ENCODE results near the gene CHCHD10. TPM values are rescaled to one million over a fixed set of nuclear protein-coding genes. Genes with fewer than 3 reads are reported as not detected.

CHCHD10 gene
- total RNA-seq, 1 donor from 2014 or later: 12.0 TPM

DNA sequence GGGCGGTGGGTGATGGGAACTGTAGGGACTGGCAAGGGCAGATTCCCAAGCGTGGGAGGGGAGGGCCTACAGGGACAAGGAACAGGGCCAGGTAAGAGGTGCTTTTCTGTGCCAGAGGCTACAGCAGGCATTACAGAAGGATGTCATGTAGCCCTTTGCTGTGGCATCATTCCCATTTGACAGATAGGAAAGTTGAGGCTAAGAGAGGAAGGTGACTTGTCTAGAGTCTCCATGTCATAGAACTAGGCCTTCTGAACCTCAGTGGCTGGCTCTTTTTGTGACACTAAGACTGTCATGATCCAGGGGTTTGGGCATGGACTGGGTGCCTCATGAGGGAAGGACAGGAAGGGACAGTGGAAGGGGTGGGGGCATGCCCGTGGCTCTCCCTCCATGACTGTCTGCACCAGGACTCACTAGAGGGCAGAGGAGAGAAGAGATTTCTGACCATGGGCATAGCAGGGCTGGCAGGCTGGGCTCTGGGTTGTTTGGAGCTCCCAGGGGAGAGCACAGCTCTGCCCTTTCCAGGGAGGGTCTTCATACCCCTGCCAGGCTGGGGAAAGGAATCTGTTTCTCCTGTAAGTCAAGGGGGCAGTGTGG, 8.1 kb upstream of the CHCHD10 start:
- intact Hi-C loops (cut with DNase I): no loop called here
- no peak for DNase-seq (ENCODE audit: extremely low spot score in 2 of 2)
- H3K9me3 ChIP-seq: no peaks in the 10 kb centered on the region
- H3K4me3 ChIP-seq: no peak overlapping the region
- TF ChIP-seq POLR2A (IDR thresholded peaks at IDR 0.05) (no peak), POLR2AphosphoS5 (IDR thresholded peaks at IDR 0.05; ENCODE audit: insufficient read depth in 1 of 2, low read depth in 1 of 2) (no peak)
- TF ChIP-seq, protein P1, sequence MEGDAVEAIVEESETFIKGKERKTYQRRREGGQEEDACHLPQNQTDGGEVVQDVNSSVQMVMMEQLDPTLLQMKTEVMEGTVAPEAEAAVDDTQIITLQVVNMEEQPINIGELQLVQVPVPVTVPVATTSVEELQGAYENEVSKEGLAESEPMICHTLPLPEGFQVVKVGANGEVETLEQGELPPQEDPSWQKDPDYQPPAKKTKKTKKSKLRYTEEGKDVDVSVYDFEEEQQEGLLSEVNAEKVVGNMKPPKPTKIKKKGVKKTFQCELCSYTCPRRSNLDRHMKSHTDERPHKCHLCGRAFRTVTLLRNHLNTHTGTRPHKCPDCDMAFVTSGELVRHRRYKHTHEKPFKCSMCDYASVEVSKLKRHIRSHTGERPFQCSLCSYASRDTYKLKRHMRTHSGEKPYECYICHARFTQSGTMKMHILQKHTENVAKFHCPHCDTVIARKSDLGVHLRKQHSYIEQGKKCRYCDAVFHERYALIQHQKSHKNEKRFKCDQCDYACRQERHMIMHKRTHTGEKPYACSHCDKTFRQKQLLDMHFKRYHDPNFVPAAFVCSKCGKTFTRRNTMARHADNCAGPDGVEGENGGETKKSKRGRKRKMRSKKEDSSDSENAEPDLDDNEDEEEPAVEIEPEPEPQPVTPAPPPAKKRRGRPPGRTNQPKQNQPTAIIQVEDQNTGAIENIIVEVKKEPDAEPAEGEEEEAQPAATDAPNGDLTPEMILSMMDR (IDR thresholded peaks at IDR 0.05): no peak
- no peak overlapping the region for H3K27ac ChIP-seq
- no peaks in the 10 kb centered on the region for H3K36me3 ChIP-seq
- no peaks in the 10 kb centered on the region for H3K27me3 ChIP-seq
- H3K4me1 ChIP-seq: peaks cover 43% of the 10 kb centered on the region

DNA sequence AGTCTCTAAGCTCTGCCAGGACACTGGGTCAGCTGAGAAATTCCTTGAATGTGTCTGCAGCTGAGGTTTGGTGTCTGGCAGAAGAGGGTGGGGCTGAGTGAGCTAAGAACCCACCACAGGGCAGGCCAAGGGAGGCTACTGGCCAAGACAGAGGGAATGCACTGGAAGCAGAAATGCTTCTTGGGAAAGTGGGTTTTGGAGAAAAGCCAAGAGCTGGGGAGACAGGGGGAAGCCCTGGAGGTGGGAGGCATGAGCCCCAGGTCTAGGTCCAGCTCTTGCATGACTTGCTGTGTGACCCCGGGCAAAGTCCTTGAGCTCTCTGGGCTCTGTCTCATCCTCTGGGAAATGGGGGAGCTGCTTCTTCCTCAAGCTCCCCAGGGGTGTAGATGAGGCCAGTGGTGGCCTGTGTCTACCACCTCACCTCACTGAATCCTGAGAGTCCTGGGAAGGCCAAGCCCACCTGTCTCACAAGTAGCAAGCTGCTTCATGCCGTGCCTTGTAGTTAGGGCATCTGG, 7.2 kb upstream of the CHCHD10 start:
- Histone ChIP-seq H3K27me3 (no peaks in the 10 kb centered on the region), H3K27ac (peak overlapping the region; percentile 32), H3K4me3 (no peak overlapping the region), H3K9me3 (no peaks in the 10 kb centered on the region), H3K4me1 (peaks cover 44% of the 10 kb centered on the region), H3K36me3 (no peaks in the 10 kb centered on the region)
- TF ChIP-seq POLR2AphosphoS5 (IDR thresholded peaks at IDR 0.05; ENCODE audit: insufficient read depth in 1 of 2, low read depth in 1 of 2) (no peak), POLR2A (IDR thresholded peaks at IDR 0.05) (no peak)
- TF ChIP-seq, protein P1 (IDR thresholded peaks at IDR 0.05): no peak
- no peak for DNase-seq (ENCODE audit: extremely low spot score in 2 of 2)
- intact Hi-C loops (cut with DNase I): loop anchor here (5.0 kb wide), 1 partner anchor 62 kb away; the partner anchor contains the start of gene DERL3

DNA sequence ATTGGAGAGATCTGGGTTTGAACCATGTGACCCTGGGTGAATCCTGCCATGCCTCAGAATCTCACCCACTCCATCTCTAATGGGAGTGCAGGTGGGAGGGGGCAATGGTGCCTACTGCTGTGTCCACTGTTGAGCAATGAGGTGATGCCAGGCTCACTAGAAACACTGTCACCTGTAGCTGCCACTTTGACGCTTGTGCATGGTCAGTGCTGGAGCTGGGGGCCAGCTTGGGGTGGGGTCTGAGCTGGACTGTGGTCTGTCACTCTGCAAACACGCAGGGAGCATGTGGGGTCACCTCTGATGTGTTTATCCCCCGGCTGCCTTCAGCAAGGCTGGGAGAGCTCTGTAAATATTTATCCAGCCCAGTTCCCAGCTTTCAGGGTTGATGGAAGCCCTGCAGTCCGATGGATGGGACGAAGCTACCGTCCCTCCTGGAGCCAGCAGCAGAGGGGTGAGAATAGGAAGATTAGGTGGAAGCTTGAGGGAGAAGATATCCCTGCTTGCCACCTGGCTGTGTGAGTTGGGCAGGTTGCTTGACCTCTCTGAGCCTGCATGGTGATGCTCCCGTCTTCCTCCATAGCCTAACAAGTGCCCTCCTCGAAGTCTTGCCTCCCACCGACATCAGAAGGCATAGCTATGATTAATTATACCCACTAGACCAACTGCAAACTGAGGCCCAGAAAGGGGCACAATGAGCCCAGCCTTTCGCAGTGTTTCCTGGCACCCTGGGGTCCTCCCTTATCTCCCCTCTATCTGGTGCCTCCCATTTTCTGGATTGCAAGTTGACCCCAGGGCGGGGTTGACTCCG, 6.5 kb upstream of the CHCHD10 start:
- H3K4me1 ChIP-seq: peaks cover 44% of the 10 kb centered on the region

DNA sequence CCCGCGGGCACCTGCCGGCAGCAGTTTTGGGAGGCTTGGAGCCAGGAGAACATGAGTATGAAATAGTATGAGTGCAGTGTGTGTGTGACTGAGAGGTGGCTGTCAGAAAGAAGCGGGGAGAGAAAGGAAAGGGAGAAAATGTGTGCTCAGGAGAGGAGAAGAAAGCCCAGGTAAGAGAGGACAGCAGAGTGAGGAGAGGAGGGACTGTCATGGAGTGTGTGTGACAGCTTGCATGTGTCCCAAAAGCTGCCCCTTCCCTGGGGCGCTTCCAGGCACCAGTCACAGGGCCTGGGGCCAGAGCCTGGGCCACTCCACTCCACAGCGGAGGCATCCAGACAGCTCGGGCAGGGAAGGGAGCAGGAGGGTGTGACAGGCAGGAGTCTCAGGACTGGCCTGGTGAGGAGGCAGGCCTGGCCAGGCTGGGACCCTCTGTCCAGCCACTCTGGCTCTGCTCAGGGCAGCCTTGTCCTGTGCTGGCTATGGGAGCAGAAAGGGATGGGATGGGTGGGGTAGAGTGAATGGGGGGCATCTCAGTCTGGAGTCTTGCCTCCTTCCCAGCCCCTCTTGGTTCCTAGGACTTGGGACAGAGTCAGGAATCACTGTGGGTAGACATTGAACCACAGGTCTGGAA, 5.8 kb upstream of the CHCHD10 start:
- Histone ChIP-seq H3K4me3 (peak overlapping the region; percentile 45 to 57), H3K9me3 (no peaks in the 10 kb centered on the region), H3K27ac (peak overlapping the region; percentile 40), H3K4me1 (peaks cover 48% of the 10 kb centered on the region), H3K36me3 (no peaks in the 10 kb centered on the region), H3K27me3 (no peaks in the 10 kb centered on the region)
- DNase-seq (ENCODE audit: extremely low spot score in 2 of 2): no peak
- intact Hi-C loops (cut with DNase I): loop anchor here (5.0 kb wide), 1 partner anchor 64 kb away; the partner anchor contains the start of gene DERL3
- TF ChIP-seq POLR2A (IDR thresholded peaks at IDR 0.05): no peak
- no peak for TF ChIP-seq POLR2AphosphoS5 (IDR thresholded peaks at IDR 0.05; ENCODE audit: insufficient read depth in 1 of 2, low read depth in 1 of 2)
- TF ChIP-seq, protein P1 (IDR thresholded peaks at IDR 0.05): no peak

More for the DNA sequence above, 6.5 kb upstream of the CHCHD10 start:
- intact Hi-C loops (cut with DNase I): loop anchor here (5.0 kb wide), 1 partner anchor 63 kb away; the partner anchor contains the start of gene DERL3
- no peaks in the 10 kb centered on the region for H3K27me3 ChIP-seq
- DNase-seq (ENCODE audit: extremely low spot score in 2 of 2): no peak
- H3K36me3 ChIP-seq: no peaks in the 10 kb centered on the region
- TF ChIP-seq, protein P1 (IDR thresholded peaks at IDR 0.05): no peak
- TF ChIP-seq POLR2AphosphoS5 (IDR thresholded peaks at IDR 0.05; ENCODE audit: insufficient read depth in 1 of 2, low read depth in 1 of 2): no peak
- TF ChIP-seq POLR2A (IDR thresholded peaks at IDR 0.05): no peak
- H3K27ac ChIP-seq: peak overlapping the region; percentile 32
- H3K9me3 ChIP-seq: no peaks in the 10 kb centered on the region
- no peak overlapping the region for H3K4me3 ChIP-seq
